Inflammatory macrophage (primary cell): ENCODE data around the gene KCNG2.
A peak's percentile ranks its signal among the peaks of the same experiment; 100 is the strongest.

Source experiments
- DNase-seq, 2 donors: peaks; one replicate each; pipeline ENCODE4 v3.0.0-alpha.2; 2020 to 2022

The KCNG2 gene

DNA sequence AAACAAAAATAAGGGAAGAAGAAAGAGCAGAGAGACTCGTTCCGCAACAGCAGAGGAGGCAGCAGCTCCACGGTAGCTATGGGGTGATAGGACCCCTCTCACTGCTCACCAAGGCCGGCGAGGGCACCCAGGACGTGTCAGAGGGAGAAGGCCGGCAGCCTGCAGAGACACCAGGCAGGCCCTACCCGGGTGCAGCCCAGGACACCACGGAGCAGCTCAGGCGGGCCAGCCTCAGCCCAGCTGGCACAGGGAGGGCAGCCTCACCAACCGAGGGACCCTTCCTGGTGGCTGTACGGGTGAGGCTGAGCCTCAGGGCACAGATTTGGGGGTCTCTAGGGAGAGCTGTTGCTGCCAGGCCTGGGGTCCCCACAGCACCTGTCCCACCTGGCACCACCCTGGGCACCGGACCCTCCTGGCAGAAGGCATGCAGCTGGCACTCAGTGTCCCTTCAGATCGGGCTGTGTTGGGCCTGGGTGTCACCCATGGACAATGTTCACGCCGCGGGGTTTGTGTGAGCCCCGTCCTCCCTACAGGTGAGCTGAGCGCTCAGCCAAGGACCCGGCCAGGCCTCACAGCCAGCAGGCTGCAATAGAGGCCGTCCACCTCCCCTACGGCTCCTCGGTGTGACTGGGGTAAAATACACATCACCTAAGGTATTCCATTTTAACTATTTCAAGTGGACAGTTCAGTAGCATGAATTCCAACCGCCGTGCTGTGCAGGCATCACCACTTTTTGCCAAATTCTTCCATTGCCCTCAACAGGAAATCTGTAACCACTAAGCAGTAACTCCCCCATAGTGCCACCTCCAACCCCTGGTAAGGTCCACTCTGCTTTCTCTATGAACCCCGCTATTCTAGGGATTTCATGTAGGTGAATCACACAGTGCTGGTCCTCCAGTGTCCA is 21.6 kb downstream of the KCNG2 start:
- no peak for DNase-seq

DNA sequence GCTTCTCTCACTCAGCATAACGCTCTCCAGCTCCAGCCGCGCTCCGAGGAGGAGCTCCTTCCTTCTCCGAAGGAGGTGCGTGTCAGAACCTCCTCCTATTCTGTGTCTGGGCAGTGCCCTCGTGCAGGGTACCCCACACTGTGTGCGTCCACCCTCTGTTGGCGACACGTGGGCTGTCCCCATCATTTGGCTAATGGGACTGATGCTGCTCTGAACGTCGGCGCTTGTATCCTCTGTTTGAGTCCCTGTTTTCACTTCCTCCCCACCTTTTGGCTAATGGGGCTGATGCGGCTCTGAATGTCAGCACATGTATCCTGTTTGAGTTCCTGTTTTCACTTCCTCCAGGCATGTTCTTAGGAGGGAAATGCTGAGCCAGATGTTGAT is 22.2 kb downstream of the KCNG2 start:
- peak; percentile 80 for DNase-seq

DNA sequence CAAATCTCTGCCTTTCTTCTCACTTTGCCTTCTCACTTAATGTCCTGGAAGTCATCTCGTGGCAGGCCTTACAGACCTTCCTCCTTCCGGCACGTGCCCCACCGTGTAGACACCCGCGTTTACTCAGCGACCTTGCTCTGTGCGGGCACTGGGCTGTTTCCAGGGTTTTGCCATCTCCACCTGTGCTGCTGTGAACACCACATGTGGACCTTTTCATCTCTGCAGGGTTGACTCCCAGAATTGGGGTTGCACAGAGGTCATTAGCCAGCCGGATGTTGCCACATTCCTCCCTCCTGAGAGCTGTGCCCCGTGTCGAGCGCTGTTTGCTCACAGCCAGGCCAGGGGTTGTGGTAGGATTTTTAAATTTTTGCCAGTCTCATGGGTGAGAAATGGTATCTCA is 25.4 kb downstream of the KCNG2 start:
- peak; percentile 13 to 22 for DNase-seq

DNA sequence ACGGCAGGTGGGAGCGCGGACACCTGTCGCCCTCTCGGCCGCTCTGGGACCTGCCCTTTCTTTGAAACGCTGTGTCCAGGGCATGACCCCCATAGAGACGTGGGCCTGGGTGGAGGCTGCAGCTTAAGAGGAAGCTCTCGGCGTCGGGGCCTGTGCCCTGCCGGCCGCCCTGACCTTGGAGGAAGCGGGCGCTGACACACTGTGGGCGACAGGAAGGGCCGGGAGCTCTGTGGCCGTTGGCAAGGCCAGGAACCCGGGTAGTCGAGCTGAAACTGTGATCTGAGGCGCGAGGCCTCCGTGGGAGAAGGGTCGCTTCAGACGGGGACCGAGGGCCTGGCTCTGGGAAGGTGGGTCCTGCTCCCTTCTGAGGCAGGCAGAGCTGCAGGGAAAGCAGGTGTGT is 28.2 kb downstream of the KCNG2 start:
- peak; percentile 79 to 86 for DNase-seq

DNA sequence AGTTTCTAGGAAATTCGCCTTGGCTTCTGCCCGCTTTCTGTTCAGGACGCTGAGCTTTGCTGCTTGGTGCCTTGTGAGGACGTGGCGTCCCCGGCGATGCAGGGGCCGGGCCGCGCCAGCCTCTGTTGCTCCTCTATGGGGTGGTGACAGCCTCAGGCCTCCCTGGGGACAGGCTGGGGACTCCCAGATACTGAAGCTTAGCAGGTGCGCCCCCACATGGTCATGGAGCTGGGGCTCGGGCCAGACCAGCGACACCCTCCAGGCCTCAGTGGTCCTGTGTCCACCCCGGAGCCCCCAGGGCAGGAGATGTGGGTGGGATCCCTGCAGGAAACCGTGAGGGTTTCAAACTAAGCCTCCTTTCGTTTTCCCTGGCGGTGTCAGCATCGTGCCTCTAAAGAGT is 29.2 kb downstream of the KCNG2 start:
- no peak for DNase-seq

DNA sequence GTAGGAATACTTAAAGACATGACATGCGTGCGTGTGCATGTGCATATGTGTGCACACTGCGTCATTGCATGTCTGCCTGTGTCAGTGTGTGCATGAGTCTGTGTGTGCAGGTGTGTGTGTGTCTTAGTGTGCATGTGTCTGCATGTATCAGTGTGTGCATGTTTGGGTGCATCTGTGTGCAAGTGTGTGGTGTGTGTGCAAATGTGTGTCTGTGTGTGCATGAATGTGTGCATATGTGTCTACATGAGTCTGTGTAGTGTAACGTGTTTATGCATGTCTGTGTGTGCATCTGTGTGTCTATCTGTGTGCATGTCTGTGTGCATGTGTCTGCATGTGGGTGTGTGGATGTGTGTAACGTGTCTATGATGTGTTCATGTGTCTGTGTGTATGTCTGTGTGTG is 30.5 kb downstream of the KCNG2 start:
- DNase-seq = no peak

DNA sequence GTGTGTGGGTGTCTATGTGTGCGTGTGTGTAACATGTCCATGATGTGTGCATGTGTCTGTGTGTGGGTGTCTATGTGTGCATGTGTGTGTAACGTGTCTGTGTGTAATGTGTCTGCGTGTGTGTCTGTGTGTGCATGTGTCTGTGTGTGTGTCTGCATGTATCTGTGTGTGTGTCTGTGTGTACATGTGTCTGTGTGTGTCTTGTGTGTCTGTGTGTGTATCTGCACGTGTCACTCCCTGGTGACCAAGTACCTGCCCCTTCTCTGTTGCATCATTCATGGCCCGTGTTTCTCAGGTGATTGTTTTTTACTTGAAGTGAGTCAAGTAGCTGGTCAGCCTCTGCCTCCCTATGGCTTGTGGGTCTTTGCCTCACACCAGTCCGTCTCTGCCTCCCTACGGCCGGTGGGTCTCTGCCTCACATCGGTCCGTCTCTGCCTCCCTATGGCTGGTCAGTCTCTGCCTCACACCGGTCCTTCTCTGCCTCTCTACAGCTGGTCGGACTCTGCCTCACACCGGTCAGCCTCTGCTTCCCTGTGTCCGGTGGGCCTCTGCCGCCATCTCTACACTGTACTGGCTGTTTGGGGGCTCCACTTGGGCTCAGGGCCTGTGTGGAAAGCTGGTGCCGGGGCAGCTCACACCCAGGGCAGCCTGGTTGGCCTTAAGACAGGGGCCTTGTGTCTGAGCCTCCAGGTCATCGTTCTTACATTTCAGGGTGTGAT is 31.6 kb downstream of the KCNG2 start:
- DNase-seq = no peak

DNA sequence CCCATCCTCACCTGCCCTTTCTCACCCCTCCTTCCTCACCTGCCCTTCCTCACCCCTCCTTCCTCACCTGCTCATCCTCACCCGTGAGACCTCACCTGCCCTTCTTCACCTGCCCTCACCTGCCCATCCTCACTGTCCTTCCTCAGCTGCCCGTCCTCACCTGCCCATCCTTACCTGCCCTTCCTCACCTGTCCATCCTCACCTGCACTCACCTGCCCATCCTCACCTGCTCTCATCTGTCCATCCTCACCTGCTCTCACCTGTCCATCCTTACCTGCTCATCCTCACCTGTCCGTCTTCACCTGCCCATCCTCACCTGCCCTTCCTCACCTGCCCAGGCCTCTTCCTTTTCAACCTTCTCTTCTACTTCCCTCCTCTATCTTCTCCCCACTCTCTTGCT is 34.4 kb downstream of the KCNG2 start:
- no peak for DNase-seq

DNA sequence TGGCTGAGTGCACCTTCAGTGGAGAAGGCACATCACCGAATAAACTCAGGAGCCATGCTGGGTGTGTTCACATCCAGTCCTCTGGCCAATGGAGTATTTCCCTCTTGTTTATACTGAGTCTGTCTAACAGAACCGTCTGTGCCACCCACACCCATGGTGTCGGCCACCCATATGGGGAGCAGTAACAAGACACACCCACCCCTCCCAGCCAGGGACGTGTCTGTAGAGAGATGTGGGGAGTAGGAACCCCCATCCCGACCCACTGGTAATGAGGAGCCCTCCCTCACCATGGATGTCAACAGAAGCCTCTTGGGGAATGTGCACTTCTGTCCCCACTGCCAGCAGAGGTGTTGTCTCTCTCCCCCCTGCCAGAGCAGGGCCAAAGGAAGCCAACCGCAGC is 37.1 kb downstream of the KCNG2 start:
- DNase-seq = no peak

DNA sequence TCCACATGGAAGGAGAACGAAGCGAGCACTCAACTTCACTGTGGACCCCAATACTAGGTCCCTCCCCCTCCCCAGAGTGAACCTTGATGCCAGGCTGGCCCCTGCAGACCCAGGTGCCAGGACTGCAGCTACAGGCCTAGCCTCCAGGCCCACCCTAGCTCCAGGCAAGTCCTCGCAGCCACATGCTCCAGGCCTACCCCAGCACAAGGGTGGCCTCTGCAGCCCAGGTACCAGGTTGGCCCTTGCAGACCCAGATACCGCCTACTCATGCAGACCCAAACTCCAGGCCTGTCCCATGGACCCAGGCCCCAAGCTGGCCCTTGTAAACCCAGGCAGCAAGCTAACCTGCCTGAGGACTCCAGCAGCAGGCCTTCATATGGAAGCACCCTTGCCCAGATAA is 44.2 kb downstream of the KCNG2 start:
- DNase-seq = no peak

DNA sequence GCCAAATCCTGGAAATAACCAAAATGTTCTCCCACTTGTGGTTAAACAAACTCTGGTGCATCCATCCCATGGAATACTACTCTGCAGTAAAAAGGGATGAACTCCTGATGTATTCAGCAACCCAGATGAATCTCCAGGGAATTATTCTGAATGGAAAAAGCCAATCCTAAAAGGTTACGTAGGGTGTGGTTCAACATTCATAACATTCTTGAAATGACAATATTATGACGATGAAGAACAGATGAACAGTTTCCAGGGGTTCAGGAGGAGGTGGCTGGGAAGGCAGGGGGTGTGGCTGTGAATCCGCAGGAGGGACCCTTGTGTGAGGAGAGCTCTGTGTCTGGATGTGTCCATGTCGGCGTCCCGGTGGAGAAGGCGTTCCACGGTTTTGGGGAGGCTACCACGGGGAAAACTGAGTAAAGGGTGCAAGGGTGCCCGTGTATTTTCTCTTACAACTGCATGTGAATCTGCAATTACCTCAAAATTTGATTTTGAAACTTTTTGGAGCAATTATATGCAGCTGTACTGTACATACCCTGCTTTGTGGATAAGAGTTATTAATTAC is 47.3 kb downstream of the KCNG2 start:
- DNase-seq = no peak

DNA sequence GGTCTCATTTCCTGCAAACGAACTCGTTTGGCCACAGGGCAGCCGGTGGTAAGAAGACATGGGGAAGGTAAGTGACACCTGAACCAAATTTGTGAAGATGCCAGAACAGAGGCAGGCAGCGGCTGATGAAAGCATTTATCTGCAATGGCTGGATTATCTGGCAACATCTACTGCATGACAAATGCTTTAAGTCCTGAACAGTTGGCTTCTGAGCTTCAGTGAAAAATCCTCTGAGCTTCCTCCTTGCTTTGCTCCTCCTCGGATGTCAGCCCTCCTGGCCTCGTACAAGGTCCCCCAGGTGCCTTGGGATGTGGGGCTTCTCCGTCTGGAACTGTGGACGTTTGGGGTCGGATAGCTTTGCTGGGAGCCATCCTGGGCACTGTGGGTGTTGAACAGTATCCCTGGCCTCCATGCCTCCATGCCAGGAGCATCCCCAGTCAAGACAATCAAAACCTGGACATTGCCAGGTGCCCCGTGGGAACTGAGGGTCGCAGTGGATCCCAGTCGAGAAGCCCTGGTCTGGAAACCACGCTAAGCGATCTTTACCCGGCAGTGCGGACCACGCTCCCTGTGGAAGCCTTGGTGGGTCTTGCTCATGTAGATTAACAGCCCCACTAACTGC is 49.3 kb downstream of the KCNG2 start:
- DNase-seq = no peak

DNA sequence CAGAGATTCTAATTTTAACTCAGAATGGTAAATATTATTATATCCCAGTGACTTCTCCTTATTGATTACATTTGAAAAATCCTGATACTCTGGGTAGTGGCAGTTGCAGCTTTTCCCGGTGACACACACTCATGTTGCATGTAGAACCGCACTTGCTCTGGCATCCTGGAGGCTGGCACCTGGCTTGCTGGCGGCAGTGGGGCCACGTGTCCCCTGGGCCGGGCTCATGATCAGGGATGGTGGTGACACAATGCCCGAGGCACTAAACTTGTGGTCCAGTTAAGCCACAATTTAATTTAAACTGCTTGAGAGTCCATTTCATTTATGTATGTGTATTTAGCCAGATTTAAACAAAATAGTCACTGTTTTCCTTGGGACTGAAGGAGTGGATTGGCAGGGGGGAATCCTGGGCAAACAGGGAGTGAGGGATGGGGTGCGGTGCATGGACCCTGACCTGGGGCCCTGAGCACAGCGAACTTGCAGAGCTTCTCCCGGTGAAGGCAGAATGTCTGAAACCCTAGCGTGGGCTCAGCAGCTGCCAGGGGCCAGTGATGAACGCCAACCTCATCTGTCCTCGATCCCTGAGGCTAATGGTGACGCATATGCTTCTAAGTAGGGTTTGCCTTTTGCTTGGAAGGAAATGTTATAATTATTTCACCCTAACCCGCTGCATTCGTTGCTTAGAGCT is 50.0 kb downstream of the KCNG2 start:
- no peak for DNase-seq

DNA sequence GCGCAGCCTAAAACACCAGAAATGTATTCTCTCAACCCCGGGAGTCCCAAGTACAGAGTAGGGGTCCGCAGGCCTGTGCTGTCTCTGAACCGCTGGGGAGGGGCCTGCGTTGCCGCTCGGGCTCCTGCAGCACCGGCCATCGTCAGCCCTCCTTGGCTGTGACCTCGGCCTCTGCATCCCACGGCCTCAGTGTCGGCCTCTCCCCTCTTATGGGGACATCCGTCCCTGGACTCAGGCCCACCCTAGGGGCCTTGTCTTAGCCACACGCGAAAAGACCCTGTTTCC is 50.5 kb downstream of the KCNG2 start:
- DNase-seq = no peak

DNA sequence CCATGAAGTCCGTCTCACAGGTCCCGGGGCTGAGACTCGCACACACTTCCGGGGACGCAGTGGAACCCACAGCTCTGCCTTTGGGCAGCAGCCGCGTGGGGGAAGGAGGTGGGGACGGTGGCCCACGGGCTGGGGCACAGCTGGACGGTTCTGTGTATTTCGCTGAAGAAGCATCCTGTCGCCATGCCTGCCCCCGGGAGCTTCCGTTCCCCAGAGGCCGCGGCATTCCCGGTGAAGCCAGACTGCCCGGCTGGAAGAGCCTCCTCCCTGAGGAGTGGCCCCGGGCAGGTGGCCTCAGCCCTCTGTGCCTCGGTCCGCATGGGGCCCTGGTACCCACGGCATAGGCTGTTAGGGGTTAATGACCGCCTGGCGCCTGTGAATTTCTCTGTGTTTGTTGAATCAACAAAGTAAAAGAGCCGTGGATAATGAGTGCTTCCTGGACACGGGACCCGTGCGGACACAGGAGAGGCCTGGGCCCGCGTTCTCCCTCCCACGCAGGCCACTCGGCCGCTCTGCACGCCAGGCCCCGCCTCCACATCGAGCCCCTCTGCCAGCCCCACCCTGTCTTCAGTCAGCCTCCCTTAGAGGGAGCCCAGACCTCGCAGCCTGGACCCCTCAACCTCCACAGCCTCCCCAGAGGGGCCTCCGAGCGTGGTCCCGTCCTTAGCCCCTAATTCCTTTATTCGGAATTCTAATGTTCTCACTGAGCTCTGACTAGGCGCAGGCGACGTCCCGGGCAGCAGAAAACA is 51.0 kb downstream of the KCNG2 start:
- DNase-seq = no peak

DNA sequence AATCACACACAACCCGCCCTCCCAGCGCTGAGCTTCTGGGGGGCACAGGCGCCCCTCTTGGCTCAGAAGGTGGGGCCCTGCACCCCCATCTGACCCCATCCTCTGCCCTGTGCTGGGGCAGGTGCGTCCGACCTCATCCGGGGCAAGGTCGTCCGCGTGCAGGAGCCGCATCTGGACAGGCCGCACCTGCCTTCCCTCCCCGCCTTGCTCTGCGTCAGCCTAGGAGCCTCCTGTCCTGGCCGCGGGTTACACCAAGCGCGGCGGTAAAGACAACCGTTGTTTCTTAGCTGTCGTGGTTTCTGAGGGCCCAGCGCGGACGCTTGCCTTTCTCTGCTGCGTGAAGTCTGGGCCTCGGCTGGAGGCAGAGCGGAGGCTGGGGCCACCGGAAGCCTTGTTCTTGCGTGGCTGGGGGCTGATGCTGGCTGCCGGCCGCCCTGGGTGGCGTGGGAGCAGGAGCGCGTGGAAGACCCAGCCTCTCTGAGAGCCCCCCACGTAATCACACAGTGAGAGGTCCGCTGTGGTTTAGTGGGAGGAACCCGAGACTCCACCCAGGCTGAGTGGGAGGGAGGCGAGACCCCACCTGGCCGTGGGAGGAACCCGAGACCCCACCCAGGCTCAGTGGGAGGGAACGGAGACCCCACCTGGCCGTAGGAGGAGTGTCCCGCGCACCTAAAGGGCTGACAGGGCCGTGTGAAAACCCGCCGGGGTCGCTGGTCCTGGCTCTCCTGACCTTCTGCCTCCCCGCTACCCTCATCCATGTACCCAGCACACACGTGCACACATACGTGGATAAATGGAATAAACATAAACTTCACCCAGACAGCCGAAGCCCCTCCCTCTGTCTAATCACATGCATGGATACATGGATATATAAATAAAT is 51.8 kb downstream of the KCNG2 start:
- no peak for DNase-seq

DNA sequence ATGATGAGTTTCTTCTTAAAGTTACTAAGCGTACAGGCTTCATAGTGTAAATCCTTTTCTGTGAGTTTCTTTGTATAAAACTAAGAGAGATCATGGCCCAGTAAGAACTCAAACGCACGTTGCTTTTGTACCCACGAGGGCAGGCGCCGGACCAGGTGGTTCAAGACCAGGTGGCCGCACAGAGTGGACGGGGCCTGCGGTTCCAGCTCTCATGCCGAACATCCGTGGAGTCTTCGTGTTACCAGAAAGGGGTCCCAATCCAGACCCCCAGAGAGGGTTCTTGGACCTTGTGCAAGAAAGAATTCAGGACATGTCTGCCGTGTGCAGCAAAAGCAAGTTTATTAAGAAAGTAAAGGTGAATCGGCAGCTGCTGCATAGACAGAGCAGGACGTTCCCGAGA is 53.0 kb downstream of the KCNG2 start:
- no peak for DNase-seq

DNA sequence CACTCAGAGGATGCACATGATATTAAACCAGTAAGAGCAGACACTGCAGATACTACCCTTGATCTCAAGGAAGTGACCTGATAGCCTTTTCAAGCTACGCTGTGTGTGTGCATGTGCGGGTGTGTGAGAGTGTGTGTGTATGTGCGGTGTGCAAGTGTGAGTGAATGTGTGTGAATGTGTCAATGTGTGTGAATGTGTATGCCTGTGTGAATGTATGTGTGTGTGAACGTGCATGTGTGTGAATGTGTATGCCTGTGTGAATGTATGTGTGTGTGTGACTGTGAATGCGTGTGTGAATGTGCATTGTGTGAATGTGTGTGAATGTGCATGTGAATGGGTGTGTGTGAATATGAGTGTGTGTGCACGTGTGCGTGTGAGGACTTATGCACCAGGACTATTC is 53.8 kb downstream of the KCNG2 start:
- no peak for DNase-seq

DNA sequence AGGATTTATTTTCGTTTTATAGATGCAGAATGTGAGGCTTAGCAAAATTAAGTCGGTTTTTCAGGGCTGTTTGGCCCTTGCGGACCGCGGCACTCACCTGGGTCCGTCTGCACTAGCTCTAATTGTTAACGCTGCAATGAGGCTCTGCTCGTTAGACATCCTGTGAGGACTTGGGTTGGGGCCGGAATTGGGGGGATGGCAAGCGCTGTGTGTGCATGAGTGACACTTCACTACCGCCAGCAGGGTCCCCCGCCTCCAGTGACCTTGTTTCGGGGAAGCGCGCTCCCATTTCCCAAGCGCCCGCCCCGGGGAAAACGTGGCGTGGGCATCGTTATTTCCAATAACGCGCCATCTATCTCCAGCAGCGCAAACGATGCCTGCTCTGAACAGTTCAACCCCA is 54.2 kb downstream of the KCNG2 start:
- DNase-seq = no peak

DNA sequence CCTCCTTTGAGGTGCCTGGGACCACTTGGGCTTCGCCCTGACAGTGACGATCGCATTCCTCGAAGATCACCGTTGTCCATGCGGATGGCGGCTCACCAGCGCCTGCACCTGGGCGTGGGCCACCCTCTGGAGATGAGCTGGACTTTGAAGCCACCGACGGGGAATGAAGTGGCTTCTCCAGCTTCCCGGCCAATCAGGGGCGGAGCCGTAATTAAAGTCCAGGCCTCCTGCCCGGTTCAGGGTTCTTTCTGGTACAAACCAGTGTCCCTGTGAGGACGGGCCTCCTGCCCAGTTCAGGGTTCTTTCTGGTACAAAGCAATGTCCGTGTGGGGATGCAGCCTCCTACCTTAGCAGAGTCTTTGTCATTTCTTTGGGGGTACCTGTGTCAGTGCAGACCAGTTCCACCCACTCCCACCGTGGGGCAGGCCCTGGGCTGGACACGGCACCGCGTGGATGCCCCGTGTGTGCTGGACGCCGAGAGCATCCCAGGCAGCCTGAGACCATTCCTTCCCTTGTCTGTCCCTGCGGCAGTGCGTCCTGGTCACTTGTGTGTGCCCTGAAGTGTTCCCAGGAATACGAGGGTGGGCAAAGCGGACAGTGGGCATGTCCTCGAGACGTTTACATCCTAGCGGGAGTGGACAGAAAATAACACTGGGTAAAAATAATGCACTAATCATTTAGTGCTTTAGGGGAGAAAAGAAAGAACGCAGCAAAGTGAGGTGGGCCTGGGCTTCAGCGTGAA is 55.0 kb downstream of the KCNG2 start:
- DNase-seq = no peak
